SK-N-SH treated with all-trans-retinoic acid at 6 μM for 48 hours (cell line): ENCODE results near the gene MEI1.

Experiments used
- ATAC-seq: fragments of 200-7000 bp; cut with Tn5 transposase; 3 replicates; pipeline ENCODE4 v1.9.1; 2020; ENCODE audit warnings: mild to moderate bottlenecking, moderate library complexity
- ARNTL ChIP-seq: fragments of 450-650 bp; formaldehyde crosslinking; IDR thresholded peaks from 2 replicates; pipeline ENCODE4 v1.5.0; 2020; ENCODE audit warnings: low read depth, mild to moderate bottlenecking, moderate library complexity, borderline replicate concordance
- BACH2 ChIP-seq: fragments of 250-450 bp; sonication (Bioruptor Pico); IDR thresholded peaks from 2 replicates; pipeline ENCODE4 v1.9.0; 2021; ENCODE audit warnings: mild to moderate bottlenecking, borderline replicate concordance
- CSDC2 ChIP-seq: fragments of 250-450 bp; sonication (Bioruptor Pico); IDR thresholded peaks from 2 replicates; pipeline ENCODE4 v1.5.0; 2020; ENCODE audit warnings: mild to moderate bottlenecking, moderate library complexity
- GLIS3 ChIP-seq: fragments of 250-450 bp; sonication (Bioruptor Pico); IDR thresholded peaks from 2 replicates; pipeline ENCODE4 v1.5.0; 2020; ENCODE audit warnings: mild to moderate bottlenecking, moderate library complexity
- ISL1 ChIP-seq: fragments of 250-450 bp; sonication (Bioruptor Pico); IDR thresholded peaks from 2 replicates; pipeline ENCODE4 v2.1.2; 2022; ENCODE audit warnings: mild to moderate bottlenecking, moderate library complexity
- OSR1 ChIP-seq: fragments of 250-450 bp; sonication (Bioruptor Pico); IDR thresholded peaks from 2 replicates; pipeline ENCODE4 v1.8.0; 2022; ENCODE audit warnings: moderate library complexity, mild to moderate bottlenecking, inconsistent platforms
- PPARA ChIP-seq: fragments of 250-450 bp; sonication (Bioruptor Pico); IDR thresholded peaks from 2 replicates; pipeline ENCODE4 v1.5.0; 2020; ENCODE audit warnings: mild to moderate bottlenecking, borderline replicate concordance
- RARB ChIP-seq: fragments of 250-450 bp; sonication (Bioruptor Pico); IDR thresholded peaks from 2 replicates; pipeline ENCODE4 v1.8.0; 2021; ENCODE audit warnings: mild to moderate bottlenecking, moderate library complexity
- SNAI2 ChIP-seq: fragments of 250-450 bp; sonication (Bioruptor Pico); IDR thresholded peaks from 2 replicates; pipeline ENCODE4 v1.5.0; 2020; ENCODE audit warnings: mild to moderate bottlenecking, moderate library complexity
- TCF4 ChIP-seq: fragments of 250-450 bp; sonication (Bioruptor Pico); IDR thresholded peaks from 2 replicates; pipeline ENCODE4 v1.8.0; 2021; ENCODE audit warnings: mild to moderate bottlenecking, moderate library complexity, borderline replicate concordance
- TOX ChIP-seq: fragments of 250-450 bp; sonication (Bioruptor Pico); IDR thresholded peaks from 2 replicates; pipeline ENCODE4 v1.8.0; 2021; ENCODE audit warnings: mild to moderate bottlenecking, moderate library complexity, borderline replicate concordance
- ZC3H10 ChIP-seq: fragments of 250-450 bp; sonication (Bioruptor Pico); IDR thresholded peaks from 2 replicates; pipeline ENCODE4 v1.5.1; 2021; ENCODE audit warnings: mild to moderate bottlenecking, moderate library complexity
- ZFP3 ChIP-seq: fragments of 250-450 bp; sonication (Bioruptor Pico); IDR thresholded peaks from 2 replicates; pipeline ENCODE4 v1.5.0; 2020; ENCODE audit warnings: mild to moderate bottlenecking, moderate library complexity
- ZFP30 ChIP-seq: fragments of 450-650 bp; formaldehyde crosslinking; IDR thresholded peaks from 2 replicates; pipeline ENCODE4 v1.5.0; 2022; ENCODE audit warnings: mild to moderate bottlenecking, moderate library complexity
- ZNF565 ChIP-seq: fragments of 450-650 bp; formaldehyde crosslinking; conservative IDR thresholded peaks from 2 replicates; pipeline ENCODE4 v1.5.0; 2020; ENCODE audit warnings: low read depth, mild to moderate bottlenecking, moderate library complexity
- ZNF70 ChIP-seq: fragments of 450-650 bp; formaldehyde crosslinking; IDR thresholded peaks from 2 replicates; pipeline ENCODE4 v1.5.0; 2020; ENCODE audit warnings: mild to moderate bottlenecking, moderate library complexity
- TF ChIP-seq, protein P1 (sequence below): fragments of 250-450 bp; sonication (Bioruptor Pico); IDR thresholded peaks from 2 replicates; pipeline ENCODE4 v1.5.1; 2021; ENCODE audit warnings: mild to moderate bottlenecking, moderate library complexity
- TF ChIP-seq, protein P2 (sequence below): fragments of 250-450 bp; sonication (Bioruptor Pico); IDR thresholded peaks from 2 replicates; pipeline ENCODE4 v1.8.0; 2021; ENCODE audit warnings: low read depth, mild to moderate bottlenecking, moderate library complexity, borderline replicate concordance
- TF ChIP-seq, protein P3 (sequence below): fragments of 250-450 bp; sonication (Bioruptor Pico); IDR thresholded peaks from 2 replicates; pipeline ENCODE4 v1.5.1; 2020; ENCODE audit warnings: low read depth, mild to moderate bottlenecking, moderate library complexity
- TF ChIP-seq, protein P4 (sequence below): fragments of 250-450 bp; sonication (Bioruptor Pico); IDR thresholded peaks from 2 replicates; pipeline ENCODE4 v1.8.0; 2020; ENCODE audit warnings: mild to moderate bottlenecking, moderate library complexity, borderline replicate concordance
- TF ChIP-seq, protein P5 (sequence below): fragments of 250-450 bp; sonication (Bioruptor Pico); IDR thresholded peaks from 2 replicates; pipeline ENCODE4 v1.5.0; 2020; ENCODE audit warnings: mild to moderate bottlenecking, moderate library complexity

The MEI1 gene

DNA sequence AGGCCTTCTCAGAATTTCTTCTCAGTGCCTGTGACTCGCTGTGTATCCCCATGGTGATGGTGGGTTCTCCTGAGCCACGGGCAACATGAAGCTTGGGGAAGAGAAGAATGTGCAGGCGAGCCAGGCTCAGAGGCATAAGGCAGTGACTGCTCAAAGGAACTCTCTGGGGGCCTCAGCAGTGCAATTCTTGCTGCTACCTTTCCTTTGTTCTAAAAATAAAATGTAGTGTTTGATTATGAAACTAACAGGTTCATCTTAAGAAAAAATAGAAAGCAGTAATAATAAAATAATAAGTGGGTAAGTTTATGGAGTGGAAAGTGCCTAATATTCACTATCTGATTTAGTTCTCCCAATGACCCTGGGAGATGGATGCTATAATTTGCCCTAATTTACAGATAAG is 46.7 kb downstream of the MEI1 start:
- TF ChIP-seq, protein P1, sequence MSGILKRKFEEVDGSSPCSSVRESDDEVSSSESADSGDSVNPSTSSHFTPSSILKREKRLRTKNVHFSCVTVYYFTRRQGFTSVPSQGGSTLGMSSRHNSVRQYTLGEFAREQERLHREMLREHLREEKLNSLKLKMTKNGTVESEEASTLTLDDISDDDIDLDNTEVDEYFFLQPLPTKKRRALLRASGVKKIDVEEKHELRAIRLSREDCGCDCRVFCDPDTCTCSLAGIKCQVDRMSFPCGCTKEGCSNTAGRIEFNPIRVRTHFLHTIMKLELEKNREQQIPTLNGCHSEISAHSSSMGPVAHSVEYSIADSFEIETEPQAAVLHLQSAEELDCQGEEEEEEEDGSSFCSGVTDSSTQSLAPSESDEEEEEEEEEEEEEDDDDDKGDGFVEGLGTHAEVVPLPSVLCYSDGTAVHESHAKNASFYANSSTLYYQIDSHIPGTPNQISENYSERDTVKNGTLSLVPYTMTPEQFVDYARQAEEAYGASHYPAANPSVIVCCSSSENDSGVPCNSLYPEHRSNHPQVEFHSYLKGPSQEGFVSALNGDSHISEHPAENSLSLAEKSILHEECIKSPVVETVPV (CRISPR knock-in tag): no peak
- TF ChIP-seq TOX (CRISPR knock-in tag) (no peak), GLIS3 (CRISPR knock-in tag) (no peak), RARB (CRISPR knock-in tag) (no peak), ZFP3 (CRISPR knock-in tag) (no peak), OSR1 (CRISPR knock-in tag) (no peak), TCF4 (CRISPR knock-in tag) (no peak), ZNF565 (CRISPR knock-in tag) (no peak), ISL1 (CRISPR knock-in tag) (no peak), PPARA (no peak), ZFP30 (CRISPR knock-in tag) (no peak), SNAI2 (CRISPR knock-in tag) (no peak), ZC3H10 (CRISPR knock-in tag) (no peak), ZNF70 (CRISPR knock-in tag) (no peak), BACH2 (CRISPR knock-in tag) (no peak), CSDC2 (no peak)
- TF ChIP-seq, protein P2, sequence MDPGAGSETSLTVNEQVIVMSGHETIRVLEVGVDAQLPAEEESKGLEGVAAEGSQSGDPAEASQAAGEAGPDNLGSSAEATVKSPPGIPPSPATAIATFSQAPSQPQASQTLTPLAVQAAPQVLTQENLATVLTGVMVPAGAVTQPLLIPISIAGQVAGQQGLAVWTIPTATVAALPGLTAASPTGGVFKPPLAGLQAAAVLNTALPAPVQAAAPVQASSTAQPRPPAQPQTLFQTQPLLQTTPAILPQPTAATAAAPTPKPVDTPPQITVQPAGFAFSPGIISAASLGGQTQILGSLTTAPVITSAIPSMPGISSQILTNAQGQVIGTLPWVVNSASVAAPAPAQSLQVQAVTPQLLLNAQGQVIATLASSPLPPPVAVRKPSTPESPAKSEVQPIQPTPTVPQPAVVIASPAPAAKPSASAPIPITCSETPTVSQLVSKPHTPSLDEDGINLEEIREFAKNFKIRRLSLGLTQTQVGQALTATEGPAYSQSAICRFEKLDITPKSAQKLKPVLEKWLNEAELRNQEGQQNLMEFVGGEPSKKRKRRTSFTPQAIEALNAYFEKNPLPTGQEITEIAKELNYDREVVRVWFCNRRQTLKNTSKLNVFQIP (CRISPR knock-in tag): no peak
- TF ChIP-seq, protein P3, sequence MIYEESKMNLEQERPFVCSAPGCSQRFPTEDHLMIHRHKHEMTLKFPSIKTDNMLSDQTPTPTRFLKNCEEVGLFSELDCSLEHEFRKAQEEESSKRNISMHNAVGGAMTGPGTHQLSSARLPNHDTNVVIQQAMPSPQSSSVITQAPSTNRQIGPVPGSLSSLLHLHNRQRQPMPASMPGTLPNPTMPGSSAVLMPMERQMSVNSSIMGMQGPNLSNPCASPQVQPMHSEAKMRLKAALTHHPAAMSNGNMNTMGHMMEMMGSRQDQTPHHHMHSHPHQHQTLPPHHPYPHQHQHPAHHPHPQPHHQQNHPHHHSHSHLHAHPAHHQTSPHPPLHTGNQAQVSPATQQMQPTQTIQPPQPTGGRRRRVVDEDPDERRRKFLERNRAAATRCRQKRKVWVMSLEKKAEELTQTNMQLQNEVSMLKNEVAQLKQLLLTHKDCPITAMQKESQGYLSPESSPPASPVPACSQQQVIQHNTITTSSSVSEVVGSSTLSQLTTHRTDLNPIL (CRISPR knock-in tag): no peak
- TF ChIP-seq, protein P4, sequence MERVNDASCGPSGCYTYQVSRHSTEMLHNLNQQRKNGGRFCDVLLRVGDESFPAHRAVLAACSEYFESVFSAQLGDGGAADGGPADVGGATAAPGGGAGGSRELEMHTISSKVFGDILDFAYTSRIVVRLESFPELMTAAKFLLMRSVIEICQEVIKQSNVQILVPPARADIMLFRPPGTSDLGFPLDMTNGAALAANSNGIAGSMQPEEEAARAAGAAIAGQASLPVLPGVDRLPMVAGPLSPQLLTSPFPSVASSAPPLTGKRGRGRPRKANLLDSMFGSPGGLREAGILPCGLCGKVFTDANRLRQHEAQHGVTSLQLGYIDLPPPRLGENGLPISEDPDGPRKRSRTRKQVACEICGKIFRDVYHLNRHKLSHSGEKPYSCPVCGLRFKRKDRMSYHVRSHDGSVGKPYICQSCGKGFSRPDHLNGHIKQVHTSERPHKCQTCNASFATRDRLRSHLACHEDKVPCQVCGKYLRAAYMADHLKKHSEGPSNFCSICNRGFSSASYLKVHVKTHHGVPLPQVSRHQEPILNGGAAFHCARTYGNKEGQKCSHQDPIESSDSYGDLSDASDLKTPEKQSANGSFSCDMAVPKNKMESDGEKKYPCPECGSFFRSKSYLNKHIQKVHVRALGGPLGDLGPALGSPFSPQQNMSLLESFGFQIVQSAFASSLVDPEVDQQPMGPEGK (CRISPR knock-in tag): no peak
- TF ChIP-seq, protein P5, sequence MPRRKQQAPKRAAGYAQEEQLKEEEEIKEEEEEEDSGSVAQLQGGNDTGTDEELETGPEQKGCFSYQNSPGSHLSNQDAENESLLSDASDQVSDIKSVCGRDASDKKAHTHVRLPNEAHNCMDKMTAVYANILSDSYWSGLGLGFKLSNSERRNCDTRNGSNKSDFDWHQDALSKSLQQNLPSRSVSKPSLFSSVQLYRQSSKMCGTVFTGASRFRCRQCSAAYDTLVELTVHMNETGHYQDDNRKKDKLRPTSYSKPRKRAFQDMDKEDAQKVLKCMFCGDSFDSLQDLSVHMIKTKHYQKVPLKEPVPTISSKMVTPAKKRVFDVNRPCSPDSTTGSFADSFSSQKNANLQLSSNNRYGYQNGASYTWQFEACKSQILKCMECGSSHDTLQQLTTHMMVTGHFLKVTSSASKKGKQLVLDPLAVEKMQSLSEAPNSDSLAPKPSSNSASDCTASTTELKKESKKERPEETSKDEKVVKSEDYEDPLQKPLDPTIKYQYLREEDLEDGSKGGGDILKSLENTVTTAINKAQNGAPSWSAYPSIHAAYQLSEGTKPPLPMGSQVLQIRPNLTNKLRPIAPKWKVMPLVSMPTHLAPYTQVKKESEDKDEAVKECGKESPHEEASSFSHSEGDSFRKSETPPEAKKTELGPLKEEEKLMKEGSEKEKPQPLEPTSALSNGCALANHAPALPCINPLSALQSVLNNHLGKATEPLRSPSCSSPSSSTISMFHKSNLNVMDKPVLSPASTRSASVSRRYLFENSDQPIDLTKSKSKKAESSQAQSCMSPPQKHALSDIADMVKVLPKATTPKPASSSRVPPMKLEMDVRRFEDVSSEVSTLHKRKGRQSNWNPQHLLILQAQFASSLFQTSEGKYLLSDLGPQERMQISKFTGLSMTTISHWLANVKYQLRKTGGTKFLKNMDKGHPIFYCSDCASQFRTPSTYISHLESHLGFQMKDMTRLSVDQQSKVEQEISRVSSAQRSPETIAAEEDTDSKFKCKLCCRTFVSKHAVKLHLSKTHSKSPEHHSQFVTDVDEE: no peak

DNA sequence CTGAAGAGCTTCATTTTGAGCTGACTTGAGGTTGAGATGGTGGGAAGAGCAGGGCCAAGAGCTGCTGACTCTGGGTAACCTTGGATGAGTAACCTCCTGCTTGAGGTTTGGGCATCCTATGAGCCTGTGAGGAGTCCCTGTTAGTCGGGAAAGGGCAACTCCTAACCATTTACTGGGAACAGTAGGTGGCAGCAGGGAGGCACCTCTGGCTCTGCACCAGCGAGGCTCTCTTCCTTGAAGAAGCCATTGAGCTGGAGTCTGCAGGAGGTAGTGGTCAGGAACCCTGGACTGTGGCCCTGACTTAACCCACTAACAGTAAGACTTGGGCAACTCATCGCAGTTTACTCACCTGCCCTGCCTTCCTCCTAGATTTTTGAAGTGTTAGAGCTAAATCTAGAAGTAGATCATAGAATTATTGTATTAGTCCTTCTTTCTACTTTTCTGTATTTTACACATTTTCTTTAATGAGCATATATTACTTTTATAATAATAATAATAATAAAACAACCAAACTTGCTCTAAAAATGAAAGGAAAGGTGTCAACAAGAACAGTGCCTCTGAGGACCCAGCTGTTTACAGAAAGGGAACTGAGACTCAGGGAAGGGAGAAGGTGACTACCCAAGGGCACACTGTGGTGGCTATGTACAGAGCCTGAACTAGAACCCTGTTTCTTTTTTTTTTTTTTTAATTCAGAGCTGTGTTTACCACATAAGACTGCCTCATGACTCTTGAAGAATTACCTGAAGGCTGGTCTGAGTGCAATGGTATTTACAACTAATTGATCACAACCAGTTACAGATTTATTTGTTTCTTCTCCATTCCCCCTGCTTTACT is 47.5 kb downstream of the MEI1 start:
- TF ChIP-seq ZFP3 (CRISPR knock-in tag): no peak
- TF ChIP-seq OSR1 (CRISPR knock-in tag): no peak
- TF ChIP-seq, protein P2 (CRISPR knock-in tag): no peak
- no peak for TF ChIP-seq GLIS3 (CRISPR knock-in tag)
- no peak for TF ChIP-seq ZNF565 (CRISPR knock-in tag)
- no peak for TF ChIP-seq PPARA
- TF ChIP-seq ARNTL: no peak
- TF ChIP-seq, protein P5: no peak
- no peak for TF ChIP-seq TCF4 (CRISPR knock-in tag)
- no peak for TF ChIP-seq SNAI2 (CRISPR knock-in tag)
- TF ChIP-seq, protein P3 (CRISPR knock-in tag): no peak
- no peak for TF ChIP-seq ZFP30 (CRISPR knock-in tag)
- TF ChIP-seq CSDC2: no peak
- no peak for TF ChIP-seq RARB (CRISPR knock-in tag)
- ATAC-seq: peak; percentile 96

More for the DNA sequence above, 46.7 kb downstream of the MEI1 start:
- no peak for ATAC-seq
